Medulla oblongata (tissue), 1 donor: ENCODE data around the gene CRELD2.

Source experiments
- DNase-seq: peaks from one replicate; pipeline ENCODE4 v3.0.0-alpha.2; 2015; ENCODE audit errors: extremely low spot score

Gene CRELD2

DNA sequence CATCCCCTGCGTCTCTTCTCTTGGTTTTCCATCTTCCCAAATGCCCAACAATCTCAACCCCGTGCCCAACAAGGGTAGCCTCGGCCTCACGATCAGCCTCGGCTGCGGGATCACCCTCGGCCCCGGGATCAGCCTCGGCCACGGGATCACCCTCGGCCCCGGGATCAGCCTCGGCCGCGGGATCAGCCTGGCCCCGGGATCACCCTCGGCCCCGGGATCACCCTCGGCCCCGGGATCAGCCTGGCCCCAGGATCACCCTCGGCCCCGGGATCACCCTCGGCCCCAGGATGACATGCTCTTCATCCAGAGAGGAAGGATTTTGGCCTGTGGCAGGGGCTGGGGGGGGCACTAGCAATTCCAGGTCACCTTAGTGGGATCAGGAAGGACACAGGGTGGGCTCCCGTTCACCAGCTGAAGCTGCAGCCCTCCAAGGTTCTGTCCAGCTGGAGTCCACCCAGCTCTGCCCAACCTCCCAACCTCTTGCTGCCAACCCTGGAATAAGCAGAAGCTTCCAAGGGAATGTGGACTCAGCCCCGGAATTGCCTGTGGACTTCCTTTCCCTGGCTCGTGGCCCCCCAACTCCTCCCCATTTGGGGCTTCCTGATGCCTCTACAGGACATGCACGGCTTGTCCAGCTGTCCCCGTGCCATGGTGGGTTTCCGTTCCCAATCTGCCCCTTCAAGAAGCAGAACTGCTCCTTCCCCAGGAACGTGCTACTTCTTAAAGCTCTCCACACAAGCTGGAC, 6.4 kb upstream of the CRELD2 start:
- DNase-seq = no peak

DNA sequence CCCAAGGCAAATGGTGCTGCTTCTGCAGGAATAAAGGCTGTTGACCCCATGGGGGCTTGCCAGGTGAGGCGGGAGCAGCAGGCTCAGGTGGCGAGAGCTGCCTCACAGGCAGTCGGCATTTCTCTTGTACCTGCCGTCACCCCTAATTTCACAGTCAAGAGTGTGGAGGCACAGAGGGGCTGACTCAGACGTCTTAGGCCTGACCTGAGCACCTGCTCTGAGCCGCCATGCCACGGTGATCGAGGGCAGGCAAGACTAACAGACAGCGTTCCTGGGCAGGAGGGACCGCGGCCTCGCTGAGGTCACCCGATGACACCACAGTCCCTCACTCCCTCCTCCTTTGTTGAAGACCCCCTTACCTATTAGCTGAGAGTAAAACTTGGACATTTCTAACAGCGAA, 5.4 kb upstream of the CRELD2 start:
- no peak for DNase-seq

DNA sequence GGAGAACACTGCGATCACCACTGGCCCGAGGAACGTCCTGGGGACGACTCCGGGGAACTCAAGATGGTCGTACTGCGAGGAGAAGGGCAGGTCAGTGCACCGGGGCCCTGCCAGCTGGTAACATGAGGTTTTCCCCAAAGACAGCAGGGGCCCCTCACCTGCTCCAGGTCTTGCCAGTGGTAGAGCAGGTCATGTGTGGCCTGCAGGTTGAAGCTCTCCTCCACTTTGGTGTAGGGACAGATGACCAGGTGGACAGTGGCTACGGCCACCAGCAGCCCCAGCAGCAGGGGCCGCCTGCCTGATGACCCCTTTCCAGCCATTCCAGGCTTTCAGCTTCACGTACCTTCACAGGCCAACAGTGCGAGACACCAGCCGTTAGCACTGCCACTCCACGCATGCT, 5.0 kb upstream of the CRELD2 start:
- DNase-seq = no peak

DNA sequence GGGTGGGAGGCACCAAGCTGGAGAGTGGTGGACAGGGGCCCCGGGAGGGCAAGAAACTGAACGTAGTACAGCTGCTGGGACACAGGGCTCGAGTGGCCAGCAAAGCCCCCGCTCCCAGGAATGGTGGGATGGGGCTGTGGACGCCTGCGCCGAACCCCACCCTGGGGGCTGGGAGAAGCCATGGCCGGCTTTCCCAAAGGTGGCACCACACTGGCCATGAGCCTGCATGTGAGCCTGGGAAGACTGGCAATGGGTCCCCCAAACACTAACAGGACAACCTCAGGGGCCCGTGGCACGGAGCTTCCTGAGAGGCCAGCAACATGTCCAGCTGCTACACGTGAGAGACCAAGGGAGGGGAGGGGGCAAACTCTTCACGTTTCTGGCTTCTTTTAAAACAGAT, 4.2 kb upstream of the CRELD2 start:
- no peak for DNase-seq

DNA sequence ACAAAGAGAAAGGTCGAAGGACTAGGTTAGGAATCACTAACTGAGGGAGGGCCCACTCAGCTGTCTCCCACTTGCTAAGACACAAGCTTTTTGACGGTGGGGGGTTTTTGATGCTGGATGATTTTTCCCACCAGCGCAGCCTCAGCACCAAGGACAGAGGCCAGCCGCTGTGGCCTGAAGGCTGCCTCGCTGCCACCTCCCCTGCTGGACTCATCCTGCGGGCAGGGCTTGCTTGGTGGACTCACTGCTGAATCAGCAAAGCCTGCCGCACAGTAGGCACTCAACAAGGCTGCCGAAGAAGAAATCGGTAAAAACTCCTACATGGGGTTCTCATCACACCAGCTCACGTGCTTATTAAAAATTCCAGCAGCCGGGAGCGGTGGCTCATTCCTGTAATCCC, 2.8 kb upstream of the CRELD2 start:
- DNase-seq = no peak

DNA sequence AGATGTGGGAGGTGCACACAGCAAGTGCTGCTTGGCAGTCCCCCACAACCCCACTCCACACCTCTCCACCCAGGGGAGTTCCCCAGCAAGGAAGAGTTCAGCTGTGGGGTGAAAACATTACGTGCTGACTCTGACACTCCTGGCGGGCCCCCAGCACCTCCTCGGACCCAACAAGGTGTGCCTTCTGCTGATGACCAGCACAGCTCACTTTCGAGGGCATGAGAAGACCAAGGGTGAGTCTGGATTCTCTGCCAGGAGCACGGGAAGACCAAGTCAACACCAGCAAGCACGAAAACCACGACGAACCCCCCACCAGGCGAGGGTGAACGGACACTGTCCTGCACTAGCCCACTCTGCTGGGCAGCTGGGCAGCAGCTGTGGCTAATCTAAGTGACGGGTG, 1.6 kb upstream of the CRELD2 start:
- no peak for DNase-seq

DNA sequence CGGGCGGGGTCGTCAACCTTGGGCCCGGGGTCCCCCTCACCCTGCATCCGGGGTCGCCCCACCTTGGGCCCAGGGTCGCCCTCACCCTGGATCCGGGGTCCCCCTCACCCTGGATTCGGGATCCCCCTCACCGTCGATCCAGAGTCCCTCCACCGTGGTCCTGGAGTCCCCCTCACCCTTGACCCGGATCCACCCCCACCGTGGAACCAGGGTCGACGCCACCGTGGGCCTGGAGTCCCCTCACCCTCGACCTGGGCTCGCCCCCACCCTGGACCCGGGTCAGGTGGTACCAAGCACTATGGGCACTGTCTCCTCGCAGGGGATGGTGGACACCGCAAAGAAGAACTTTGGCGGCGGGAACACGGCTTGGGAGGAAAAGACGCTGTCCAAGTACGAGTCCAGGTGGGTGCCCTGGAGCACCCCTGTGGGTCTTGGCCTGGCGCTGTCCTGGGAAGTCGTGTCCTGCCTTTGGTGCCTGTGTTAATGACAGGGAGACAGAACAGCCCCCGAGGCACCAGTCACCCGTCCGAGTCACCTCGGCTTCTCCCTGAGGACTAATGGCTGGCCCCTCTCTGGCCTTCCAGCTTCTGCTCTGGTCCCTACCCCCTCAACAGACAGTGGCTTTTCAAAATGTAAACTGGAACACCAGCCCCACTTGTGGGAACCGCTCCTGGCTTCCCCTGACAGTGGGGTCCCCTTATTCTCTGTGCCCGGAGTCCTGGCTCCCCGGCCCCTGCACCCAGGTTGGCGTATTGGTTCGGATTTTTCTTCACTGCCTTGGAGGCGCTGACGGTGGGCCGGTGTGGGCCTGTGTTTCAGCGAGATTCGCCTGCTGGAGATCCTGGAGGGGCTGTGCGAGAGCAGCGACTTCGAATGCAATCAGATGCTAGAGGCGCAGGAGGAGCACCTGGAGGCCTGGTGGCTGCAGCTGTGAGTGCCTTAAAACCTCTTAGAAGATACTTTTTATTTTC, 762 bp downstream of the CRELD2 start:
- no peak for DNase-seq

DNA sequence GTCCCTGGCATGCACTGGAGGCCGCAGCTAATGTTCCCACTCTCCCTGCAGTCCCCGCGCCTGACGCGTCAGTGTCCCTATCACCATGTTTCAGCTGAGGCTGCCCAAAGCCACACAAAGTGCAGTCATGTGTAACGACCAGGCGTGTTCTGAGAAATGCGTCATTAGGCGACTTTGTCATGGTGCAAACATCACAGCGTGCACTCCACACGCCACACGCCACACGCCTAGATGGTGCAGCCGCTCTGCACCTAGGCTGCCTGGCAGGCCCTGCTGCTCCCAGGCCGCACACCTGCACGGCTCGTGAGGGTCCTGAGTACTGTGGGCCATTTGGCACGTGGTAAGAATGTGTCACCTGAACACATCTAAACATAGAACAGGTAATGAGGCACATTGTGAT, 2.4 kb downstream of the CRELD2 start:
- no peak for DNase-seq

DNA sequence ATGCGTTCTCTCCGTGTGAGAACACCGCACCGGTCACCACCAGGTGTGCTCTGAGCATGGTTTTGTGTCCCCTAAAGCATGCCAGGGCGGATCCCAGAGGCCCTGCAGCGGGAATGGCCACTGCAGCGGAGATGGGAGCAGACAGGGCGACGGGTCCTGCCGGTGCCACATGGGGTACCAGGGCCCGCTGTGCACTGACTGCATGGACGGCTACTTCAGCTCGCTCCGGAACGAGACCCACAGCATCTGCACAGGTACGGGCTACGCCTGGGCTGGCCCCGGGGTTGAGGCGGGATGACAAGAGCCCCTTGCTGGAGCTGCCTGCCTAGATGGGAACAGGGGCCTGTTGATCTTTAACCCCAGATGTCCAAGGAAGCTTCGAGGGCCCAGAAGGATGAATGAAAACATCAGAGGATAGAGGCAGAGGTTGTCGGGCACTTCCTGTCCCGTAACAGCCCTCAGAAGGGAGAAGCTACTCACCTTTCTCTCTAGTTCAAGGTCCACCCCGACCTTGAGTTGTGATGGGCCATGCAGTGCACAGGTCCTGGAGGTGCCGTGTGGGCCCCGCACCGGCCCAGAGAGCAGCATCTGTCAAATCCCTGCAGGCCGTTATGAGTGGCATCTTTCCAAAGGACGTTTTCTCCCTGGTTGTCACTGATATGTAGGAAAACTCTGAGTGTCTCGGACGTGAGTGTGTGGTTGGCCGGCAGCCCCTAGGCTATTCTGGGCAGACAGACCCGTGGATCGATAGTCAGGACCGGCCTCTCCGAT, 3.3 kb downstream of the CRELD2 start:
- no peak for DNase-seq

DNA sequence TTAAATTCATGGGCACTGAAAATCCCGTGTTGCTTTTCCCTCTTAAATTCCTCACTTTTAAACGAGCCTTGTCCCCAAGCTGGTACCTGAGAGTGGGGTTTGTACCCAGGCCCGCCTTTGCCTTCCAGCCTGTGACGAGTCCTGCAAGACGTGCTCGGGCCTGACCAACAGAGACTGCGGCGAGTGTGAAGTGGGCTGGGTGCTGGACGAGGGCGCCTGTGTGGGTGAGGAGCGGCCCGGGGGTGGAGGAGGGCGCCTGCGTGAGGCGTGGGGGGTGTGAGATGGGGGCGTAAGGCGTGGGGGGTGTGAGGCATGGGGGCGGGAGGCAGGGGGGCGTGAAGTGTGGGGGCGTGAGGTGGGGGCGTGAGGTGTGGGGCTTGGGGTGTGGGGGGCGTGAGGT, 4.0 kb downstream of the CRELD2 start:
- no peak for DNase-seq

DNA sequence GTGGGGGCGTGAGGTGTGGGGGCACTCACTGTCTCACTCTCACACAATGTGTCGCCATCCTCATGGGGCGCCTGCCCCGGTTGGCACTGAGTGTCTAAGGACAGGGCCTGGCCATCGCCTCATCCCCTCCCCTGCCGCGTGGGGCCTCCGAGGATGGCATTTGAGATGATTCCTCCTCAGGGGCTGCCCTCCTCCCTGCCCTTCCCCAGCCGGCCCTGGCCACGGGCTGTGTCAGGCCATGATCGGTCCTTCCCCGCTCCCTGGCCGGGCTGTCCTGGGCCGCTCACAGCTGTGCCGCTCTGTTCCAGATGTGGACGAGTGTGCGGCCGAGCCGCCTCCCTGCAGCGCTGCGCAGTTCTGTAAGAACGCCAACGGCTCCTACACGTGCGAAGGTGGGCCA, 4.5 kb downstream of the CRELD2 start:
- no peak for DNase-seq

DNA sequence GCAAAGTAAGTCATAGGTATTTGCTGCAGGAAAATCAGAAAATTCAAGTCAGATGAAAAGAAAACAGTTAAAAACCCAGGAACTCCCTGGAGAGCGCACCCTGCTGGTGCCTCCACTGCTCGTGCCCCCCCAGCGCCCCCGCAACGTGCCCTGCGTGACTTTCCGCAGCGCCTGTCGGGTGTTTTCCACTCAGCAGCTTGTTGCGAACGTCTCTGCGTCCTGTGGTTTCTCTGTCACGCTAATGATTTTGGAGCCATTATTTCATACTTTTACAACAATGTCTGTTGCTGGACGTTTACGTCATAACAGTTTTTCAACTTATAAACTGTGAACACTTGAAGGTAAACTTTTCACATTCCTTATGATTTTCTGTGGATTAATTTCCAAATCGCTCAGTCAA, 5.0 kb downstream of the CRELD2 start:
- no peak for DNase-seq

DNA sequence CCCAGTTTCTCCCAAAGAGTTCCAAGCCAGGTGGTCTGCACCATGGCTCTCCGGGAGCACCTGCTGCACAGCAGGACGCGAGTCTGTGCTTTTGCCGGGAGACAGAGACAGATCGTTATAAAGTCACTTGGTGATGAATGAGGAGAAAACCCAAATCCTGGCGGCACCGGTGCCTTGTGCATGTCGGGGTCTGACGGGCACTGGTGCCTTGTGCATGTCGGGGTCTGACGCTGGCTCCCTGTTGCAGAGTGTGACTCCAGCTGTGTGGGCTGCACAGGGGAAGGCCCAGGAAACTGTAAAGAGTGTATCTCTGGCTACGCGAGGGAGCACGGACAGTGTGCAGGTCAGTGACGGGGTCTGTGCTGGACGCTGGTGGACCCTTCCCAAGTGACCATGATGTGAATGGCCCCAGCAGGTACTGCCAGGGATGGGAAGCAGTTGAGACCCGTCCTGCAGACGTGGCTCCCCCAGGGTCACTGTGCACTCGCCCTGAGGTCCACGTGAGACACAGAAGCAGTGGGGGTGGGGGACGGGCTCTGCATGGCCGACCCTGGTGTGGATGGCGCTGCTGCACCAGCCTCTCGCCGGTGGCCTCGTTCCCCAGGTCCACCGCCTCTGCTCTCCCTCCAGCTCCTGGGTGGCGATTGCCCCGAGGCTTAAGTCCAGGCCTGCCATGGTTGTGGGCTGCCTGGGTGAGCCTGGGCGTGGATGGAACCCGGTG, 5.8 kb downstream of the CRELD2 start:
- no peak for DNase-seq

DNA sequence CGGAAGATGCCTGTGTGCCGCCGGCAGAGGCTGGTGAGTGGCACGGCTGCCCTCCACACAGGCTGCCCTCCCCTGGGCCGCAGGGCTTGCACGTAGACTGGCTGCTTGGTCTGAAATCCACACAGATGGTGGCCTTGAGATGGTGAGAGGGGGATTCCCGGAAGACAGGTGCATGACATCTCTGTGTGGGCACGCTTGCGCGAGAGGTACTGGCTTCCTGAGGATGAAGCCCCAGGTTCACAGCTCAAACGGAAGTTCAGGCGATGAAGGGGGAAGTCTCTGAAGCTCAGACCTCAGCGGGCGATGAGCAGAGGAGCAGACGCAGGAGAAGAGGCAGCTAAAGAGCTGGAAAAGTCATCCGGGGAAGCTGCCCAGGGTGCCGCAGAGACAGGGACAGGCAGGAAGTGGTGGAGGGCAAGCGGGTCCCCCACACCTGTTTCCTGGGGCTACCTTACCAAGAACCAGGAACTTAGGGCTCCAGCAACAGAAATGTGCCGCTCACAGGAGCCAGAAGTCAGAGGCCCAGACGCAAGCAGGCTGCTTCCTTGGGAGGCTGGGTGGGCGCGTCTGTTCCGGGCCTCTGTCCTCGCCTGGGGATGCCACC, 7.2 kb downstream of the CRELD2 start:
- DNase-seq = no peak

DNA sequence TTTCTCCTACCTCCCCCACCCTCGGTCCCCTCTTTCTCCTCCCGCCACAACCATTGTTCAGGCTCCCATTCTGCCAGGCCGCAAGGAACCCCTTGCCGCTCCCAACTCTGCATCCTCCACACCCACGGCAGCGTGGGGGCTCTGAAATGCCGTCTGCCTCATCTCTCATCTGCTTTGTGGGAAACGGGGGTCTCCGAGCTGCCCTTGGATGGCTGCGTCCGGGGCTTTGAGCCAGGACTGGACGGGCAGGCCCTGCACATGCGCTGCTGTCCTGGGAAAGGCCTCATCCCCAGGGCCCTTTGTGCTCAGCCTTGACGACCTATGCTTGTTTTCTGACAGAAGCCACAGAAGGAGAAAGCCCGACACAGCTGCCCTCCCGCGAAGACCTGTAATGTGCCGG, 8.5 kb downstream of the CRELD2 start:
- no peak for DNase-seq

DNA sequence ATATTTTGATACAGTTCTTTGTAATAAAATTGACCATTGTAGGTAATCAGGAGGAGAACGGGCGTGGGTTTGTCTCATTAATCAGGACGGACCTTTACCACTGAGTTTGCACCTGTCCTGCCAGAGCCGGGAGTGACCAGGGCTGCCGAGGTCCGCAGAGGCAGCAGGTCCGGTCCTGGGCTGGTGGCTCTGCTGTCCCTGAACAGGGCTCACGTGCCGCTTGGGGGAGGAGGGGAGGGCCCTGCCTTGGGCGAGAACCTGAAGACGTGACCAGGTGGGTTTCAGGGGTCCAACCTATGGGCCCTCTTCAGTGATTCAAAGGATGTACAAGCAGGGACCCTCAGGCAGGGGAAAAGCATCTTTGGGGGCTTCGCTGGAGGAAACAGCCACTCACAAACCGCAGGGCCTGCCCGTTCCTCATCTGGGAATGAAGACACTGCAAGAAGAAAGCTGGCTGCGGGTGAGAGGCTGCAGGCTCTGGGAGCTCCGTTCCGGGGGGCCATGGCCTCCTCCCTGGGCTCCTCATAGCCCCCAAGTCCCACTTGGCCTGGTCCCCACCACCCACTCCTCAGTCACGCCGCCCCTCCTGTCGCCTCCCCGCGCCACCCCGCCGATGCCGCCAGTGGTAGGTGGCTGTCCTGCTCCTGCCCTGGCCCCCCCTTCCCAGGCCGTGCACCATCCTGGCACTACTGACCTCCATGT, 9.2 kb downstream of the CRELD2 start:
- no peak for DNase-seq

DNA sequence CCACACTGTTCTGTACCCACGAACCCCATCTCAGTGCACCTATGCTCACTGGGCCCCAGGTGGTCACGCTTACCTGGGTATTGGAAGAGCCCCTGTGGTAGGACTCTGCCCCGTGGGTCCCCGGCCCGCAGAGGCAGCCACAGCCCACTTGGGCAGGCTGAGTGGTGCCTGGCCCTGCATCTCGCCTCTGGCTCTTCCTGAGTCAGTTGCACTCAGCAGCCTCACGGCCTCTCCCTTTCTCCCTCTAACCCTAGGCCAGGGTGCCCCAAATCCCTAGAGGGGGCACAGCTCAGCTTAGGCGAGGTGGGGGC, 9.7 kb downstream of the CRELD2 start:
- no peak for DNase-seq

DNA sequence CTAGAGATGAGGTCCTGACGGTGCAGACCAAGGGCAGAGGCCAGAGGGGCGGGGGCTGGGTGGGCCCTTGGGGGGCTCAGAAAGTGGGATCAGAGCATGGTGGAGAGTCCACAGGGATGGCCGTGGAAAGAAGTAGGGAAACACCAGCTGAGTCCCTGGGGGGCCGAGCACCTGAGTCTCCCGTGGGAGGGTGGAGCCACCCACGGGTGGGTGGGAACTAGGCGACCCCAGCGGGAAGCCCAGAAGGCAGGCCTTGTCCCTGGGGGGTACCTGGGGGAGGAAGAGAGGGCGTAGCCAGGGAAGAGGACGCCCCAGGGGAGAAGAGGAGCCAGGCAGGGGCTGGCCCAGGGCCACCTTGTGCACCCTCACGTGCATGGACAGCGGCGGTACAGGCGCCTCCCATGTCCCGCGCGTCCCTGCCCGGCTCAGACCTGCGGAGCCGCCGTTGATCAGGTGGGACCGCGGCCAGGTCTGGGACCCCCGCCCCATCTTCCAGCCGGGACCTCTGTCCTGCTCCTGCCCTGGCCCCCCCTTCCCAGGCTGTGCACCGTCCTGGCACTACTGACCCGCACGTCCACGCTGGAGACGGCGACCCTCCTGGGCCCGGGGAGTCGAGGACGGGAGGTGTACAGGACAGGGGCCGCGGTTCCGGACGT, 10.2 kb downstream of the CRELD2 start:
- no peak for DNase-seq

DNA sequence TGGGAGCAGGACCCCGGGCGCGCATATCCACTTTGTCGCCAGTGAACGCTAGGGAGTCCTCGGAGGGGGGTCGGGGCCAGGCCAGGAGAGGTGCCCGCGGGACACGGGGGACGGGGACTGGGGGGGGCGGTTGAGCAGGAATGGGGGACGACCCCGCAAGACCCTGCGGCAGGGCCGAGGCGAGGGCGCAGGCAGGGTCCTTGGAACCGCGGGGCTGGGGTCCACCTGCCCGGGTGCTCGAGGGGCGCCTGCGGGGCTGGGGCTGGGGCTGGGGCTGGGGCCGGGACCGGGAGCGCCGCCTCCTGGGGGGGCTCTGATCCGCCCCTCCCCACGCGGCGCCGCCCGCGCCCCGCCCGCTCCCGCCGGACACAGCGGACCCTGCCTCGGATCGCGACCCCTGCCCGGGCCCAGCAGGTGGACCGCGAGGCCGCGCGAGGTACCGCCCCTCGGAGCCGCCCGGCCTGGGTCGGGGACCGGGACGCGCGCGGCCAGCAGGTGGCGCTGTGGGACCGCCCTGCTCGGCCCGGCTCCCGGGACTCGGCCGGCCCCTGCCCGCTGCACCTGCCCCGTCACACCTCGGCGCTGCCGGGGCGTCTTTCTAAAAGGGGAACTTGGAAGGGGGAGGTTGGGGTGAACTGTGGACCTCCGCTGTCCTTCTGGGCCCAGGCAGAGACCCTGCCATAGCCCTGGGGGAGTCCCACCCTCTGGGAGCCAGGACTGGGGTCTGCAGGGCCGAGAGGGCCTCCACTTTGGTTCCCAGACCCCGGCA, 11.0 kb downstream of the CRELD2 start:
- DNase-seq = no peak
